Kidney epithelial cell (primary cell): ENCODE data around the gene TOR1A. TPM values are rescaled to one million over a fixed set of nuclear protein-coding genes. Genes with fewer than 3 reads are reported as not detected.

Experiments used
- DNase-seq: peaks from one replicate; pipeline ENCODE4 v3.0.0-alpha.2; 2010; ENCODE audit warnings: low read depth
- H3K27me3 ChIP-seq: 2 replicates; pipeline ENCODE4 v1.6.0; 2011; ENCODE audit warnings: low read length; ENCODE audit not compliant: control insufficient read depth, insufficient read depth
- H3K36me3 ChIP-seq: 2 replicates; pipeline ENCODE4 v1.5.1; 2011; ENCODE audit warnings: low read length; ENCODE audit not compliant: control insufficient read depth, insufficient read depth
- H3K4me3 ChIP-seq: 2 replicates; pipeline ENCODE4 v1.5.1; 2011; ENCODE audit warnings: low read depth, mild to moderate bottlenecking, control low read depth, low read length
- CTCF ChIP-seq: IDR thresholded peaks from 2 replicates; pipeline ENCODE4 v1.5.1; 2011; ENCODE audit warnings: mild to moderate bottlenecking, moderate library complexity, low read length, control low read depth, inconsistent platforms; ENCODE audit not compliant: insufficient read depth, poor library complexity, severe bottlenecking
- total RNA-seq: library from RNA; depleted of rRNA; stranded (reverse); fragments of >200 nt; gene quantifications from 2 replicates; pipeline ENCODE4 v1.2.3, GENCODE V29; 2015

The TOR1A gene
- total RNA-seq, 1 donor from 2014 or later, result 52.4 TPM

- no peak for TF ChIP-seq CTCF
- no peak overlapping the region for H3K4me3 ChIP-seq
- H3K36me3 ChIP-seq, result no peaks in the 10 kb centered on the region
- DNase-seq, result no peak
- H3K27me3 ChIP-seq, result no peaks in the 10 kb centered on the region
Measured at GRCh38 chr9:129816501-129817435, 7.2 kb downstream of the TOR1A start.

GRCh38 chr9:129815278-129815677, 8.7 kb downstream of the TOR1A start:
- DNase-seq, result no peak
- no peaks in the 10 kb centered on the region for H3K36me3 ChIP-seq
- no peaks in the 10 kb centered on the region for H3K27me3 ChIP-seq
- TF ChIP-seq CTCF, result no peak
- no peak overlapping the region for H3K4me3 ChIP-seq

- no peak for TF ChIP-seq CTCF
- no peak for DNase-seq
Measured at GRCh38 chr9:129814432-129815223, 9.3 kb downstream of the TOR1A start.

GRCh38 chr9:129813661-129814060, 10.3 kb downstream of the TOR1A start:
- Histone ChIP-seq H3K4me3 (no peak overlapping the region), H3K36me3 (no peaks in the 10 kb centered on the region), H3K27me3 (no peaks in the 10 kb centered on the region)
- TF ChIP-seq CTCF, result no peak
- DNase-seq, result no peak

More at GRCh38 chr9:129814432-129815223, 9.3 kb downstream of the TOR1A start:
- Histone ChIP-seq H3K4me3 (no peak overlapping the region), H3K36me3 (no peaks in the 10 kb centered on the region), H3K27me3 (no peaks in the 10 kb centered on the region)

GRCh38 chr9:129812385-129812784, 11.6 kb downstream of the TOR1A start:
- TF ChIP-seq CTCF, result no peak
- Histone ChIP-seq H3K27me3 (no peaks in the 10 kb centered on the region), H3K36me3 (no peaks in the 10 kb centered on the region), H3K4me3 (no peak overlapping the region)
- DNase-seq, result no peak
